IPS DF 6.9 (cell line): Measurements from ENCODE around the gene TSTD2.

Experiments
- DNase-seq: peaks from one replicate; pipeline ENCODE4 v3.0.0-alpha.2; 2013; ENCODE audit warnings: low read depth, low spot score
- H3K27ac ChIP-seq: one replicate; pipeline ENCODE4 v1.5.1; 2013; ENCODE audit warnings: low read length, control low read depth
- H3K27me3 ChIP-seq: 2 replicates; pipeline ENCODE4 v1.6.1; 2013; ENCODE audit warnings: mild to moderate bottlenecking, low read length; ENCODE audit not compliant: control insufficient read depth, insufficient read depth
- H3K36me3 ChIP-seq: 2 replicates; pipeline ENCODE4 v1.6.1; 2013; ENCODE audit warnings: low read length; ENCODE audit not compliant: control insufficient read depth, insufficient read depth
- H3K4me1 ChIP-seq: 2 replicates; pipeline ENCODE4 v1.6.1; 2013; ENCODE audit warnings: low read length; ENCODE audit not compliant: control insufficient read depth, insufficient read depth
- H3K4me3 ChIP-seq: 2 replicates; pipeline ENCODE4 v1.5.1; 2013; ENCODE audit warnings: mild to moderate bottlenecking, low read length
- H3K9me3 ChIP-seq: 2 replicates; pipeline ENCODE4 v1.6.1; 2013; ENCODE audit warnings: low read length, inconsistent platforms; ENCODE audit not compliant: control insufficient read depth, insufficient read depth
- WGBS: extraction: QIAGEN DNeasy Blood & Tissue Kit; methylation state at CpG from one replicate; pipeline ENCODE4 v1.1.7; 2013; ENCODE audit warnings: mixed read lengths, missing lambda C conversion rate; ENCODE audit not compliant: insufficient read length, insufficient coverage; 5-methylcytosine and 5-hydroxymethylcytosine counted together

Gene TSTD2

DNA sequence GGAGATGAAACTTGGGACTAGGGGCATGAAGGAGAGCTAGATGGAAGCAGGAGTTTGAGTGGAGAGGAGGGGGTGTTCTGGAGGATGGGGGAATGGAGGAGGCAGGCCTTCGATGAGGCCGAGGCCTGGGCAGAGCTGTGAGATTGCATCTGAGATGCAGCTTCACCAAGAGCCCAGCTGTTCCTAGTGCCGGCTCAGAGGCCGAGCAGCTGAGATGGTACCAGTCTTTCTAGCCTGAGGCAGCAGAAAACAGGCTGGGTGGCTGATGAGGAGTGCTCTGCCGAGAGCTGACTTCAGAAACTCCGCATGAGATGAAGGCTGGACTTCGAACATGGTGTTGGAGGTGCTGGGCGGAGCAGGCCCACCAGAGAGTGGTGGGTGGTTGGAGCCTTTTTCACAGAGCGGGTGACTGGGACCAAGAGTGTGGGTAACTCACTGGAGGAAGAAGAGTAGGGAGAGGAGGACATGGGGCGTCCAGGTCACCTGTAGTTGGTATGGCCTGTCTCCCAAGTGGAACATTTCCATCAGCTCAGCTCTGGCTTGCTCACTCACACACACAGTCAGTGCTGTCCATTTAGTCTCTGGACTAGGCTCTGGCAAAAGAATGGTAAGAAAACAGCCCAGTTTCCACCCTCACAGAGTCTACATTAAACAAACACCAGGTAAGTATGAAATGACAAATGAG, 77.0 kb downstream of the TSTD2 start:
- Histone ChIP-seq H3K4me1 (peaks cover 2% of the 10 kb centered on the region; the same call in 1 of the 2 replicates), H3K9me3 (no peaks in the 10 kb centered on the region), H3K27ac (no peak overlapping the region), H3K36me3 (no peaks in the 10 kb centered on the region), H3K4me3 (no peak overlapping the region), H3K27me3 (no peaks in the 10 kb centered on the region)
- no CpG with 5 or more reads among the region's 10 CpGs for WGBS
- DNase-seq = no peak

DNA sequence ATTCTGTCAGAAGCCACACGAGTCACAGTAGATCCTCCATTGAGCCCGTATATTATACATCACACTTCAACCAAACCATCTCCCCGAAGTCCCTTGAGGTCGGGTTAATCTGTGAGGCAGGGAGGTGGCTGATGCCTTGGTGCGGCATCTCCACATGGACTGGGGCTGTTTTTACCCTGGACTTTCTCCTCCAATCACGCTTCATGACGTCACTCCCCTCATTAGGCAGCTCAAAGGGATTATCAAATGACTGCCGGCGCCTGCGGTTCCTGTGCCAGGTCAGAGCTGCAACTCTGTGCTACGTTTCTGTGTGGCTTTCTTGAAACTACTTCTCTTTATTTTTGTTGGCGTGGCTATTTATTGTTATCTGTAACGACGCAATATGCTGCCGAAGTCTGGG, 78.0 kb downstream of the TSTD2 start:
- H3K27ac ChIP-seq = no peak overlapping the region
- no peaks in the 10 kb centered on the region for H3K9me3 ChIP-seq
- no CpG with 5 or more reads among the region's 15 CpGs for WGBS
- H3K4me3 ChIP-seq = no peak overlapping the region
- H3K4me1 ChIP-seq = peaks cover 2% of the 10 kb centered on the region; the same call in 1 of the 2 replicates
- H3K27me3 ChIP-seq = no peaks in the 10 kb centered on the region
- H3K36me3 ChIP-seq = no peaks in the 10 kb centered on the region
- DNase-seq = no peak

DNA sequence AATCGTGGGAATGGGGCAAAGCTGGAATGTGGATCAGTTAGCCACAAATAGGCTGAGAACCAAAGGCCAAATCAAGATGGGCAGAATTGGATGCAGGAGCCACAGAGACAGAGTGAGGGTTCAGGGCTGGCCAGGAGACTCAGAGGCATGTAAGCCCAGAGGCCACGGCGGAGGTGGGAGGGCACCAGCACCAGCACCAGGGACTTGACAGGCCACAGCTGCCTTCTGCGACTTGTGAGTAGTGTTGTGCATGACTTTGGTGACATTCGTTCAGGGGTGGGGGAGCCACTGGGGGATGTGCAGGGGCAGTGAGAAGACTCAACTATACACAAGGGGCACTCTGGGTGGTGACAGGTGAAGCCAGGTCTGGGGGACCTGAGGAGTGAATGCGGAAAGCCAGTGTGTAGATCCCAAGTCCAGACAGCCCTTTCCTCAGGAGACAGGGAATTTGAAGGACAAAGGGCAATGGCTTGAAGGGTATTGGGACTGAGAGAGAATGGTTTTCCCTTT, 78.5 kb downstream of the TSTD2 start:
- no CpG with 5 or more reads among the region's 6 CpGs for WGBS
- H3K9me3 ChIP-seq = no peaks in the 10 kb centered on the region
- DNase-seq = no peak
- no peak overlapping the region for H3K4me3 ChIP-seq
- no peaks in the 10 kb centered on the region for H3K36me3 ChIP-seq
- no peak overlapping the region for H3K27ac ChIP-seq
- H3K27me3 ChIP-seq = no peaks in the 10 kb centered on the region
- H3K4me1 ChIP-seq = peaks cover 2% of the 10 kb centered on the region; the same call in 1 of the 2 replicates

DNA sequence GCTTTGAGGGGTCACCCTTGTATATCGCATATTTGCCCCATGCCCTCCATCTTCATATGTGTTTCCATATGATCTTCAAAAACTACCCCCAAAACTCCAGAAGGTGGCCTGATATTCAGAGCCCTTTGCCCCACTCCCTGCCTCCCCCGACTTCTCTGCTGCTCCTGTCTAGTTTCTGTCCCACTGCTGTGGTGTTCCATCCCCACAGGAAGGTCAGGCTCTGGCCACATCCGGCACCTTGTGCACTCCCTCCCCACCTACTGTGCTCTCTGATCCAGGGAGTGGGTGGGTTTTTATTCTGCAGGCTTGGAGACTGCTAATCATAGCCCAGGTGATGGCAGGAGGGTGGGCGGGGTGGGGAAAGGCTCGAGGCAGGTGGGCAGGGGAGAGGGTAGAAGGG, 79.3 kb downstream of the TSTD2 start:
- Histone ChIP-seq H3K9me3 (no peaks in the 10 kb centered on the region), H3K27me3 (no peaks in the 10 kb centered on the region), H3K36me3 (no peaks in the 10 kb centered on the region), H3K27ac (no peak overlapping the region), H3K4me1 (peaks cover 2% of the 10 kb centered on the region; the same call in 1 of the 2 replicates), H3K4me3 (no peak overlapping the region)
- no peak for DNase-seq
- WGBS = no CpG with 5 or more reads among the region's 5 CpGs

DNA sequence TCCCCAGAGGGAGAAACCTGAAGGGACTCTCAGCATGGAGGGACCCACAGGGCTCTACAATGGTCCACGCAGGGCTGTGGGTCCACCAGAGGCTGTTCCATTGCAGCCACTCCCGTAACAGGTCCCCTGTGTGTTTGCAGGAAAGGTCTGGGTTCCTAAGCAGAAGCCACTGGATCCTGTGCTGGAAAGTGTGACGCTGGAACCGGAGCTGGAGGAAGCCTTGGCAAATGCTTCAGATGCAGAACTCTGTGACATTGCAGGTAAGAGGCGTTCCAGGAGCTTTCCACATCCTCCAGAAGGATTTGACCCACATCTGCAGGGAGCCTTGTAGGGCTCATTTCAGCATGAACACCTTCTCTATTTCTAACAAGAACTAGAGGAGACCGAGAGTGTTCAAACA, 80.0 kb downstream of the TSTD2 start:
- WGBS = no CpG with 5 or more reads among the region's 6 CpGs
- no peaks in the 10 kb centered on the region for H3K9me3 ChIP-seq
- DNase-seq = no peak
- H3K27me3 ChIP-seq = no peaks in the 10 kb centered on the region
- no peak overlapping the region for H3K4me3 ChIP-seq
- no peak overlapping the region for H3K27ac ChIP-seq
- H3K4me1 ChIP-seq = peaks cover 2% of the 10 kb centered on the region; the same call in 1 of the 2 replicates
- no peaks in the 10 kb centered on the region for H3K36me3 ChIP-seq

DNA sequence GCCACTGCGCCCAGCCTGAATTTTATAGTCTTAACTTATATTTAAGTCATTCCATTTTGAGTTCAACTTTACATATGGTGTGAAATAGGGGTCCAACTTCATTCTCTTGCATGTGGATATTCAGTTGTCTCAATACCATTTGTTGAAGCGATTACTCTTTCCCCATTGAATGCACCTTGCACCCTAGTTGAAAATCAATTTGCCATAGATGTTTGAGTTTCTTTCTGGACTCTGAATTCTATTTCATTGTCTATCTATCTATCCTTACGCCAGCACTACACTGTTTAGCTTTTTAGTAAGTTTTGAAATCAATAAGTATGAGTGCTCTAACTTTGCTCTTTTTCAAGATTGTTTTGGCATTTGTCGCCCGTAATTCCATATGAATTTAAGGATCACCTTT, 81.9 kb downstream of the TSTD2 start:
- no peak for DNase-seq
- Histone ChIP-seq H3K36me3 (no peaks in the 10 kb centered on the region), H3K27ac (no peak overlapping the region), H3K4me1 (no peaks in the 10 kb centered on the region), H3K27me3 (no peaks in the 10 kb centered on the region), H3K9me3 (no peaks in the 10 kb centered on the region), H3K4me3 (no peak overlapping the region)
- no CpG with 5 or more reads among the region's 5 CpGs for WGBS

DNA sequence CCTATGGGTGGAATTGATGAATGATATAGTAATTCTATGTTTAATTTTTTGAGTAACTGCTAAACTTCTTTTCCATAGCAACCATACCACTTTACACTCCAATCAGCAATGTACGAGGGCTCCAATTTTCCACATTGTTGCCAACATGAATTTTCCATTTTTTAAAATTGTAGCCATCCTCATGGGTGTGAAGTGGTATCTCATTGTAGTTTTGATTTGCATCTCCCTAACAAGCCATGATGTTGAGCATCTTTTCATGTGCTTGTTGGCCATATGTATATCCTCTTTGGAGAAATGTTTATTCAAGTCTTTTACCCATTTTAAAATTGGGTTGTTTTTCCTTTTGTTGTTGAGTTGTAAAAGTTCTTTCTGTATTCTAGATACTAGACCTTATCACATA, 82.8 kb downstream of the TSTD2 start:
- Histone ChIP-seq H3K4me3 (no peak overlapping the region), H3K27me3 (no peaks in the 10 kb centered on the region), H3K36me3 (no peaks in the 10 kb centered on the region), H3K27ac (no peak overlapping the region), H3K4me1 (no peaks in the 10 kb centered on the region), H3K9me3 (no peaks in the 10 kb centered on the region)
- DNase-seq = no peak
- no CpG with 5 or more reads among the region's 1 CpG for WGBS
